HepG2 (cell line): ENCODE data around the gene OBSL1. TPM values are rescaled to one million over a fixed set of nuclear protein-coding genes. Genes with fewer than 3 reads are reported as not detected.

Source experiments
- ATAC-seq: fragments of 200-7000 bp; cut with Tn5 transposase; 3 replicates; pipeline ENCODE4 v1.9.1; 2020; ENCODE audit warnings: mild to moderate bottlenecking, moderate library complexity
- BruUV-seq: library from RNA; stranded (reverse); fragments of 400-500 nt; replicated peaks from 2 replicates; lab custom pipeline; 2021; lab: Mats Ljungman, UMichigan
- CTCF ChIA-PET: fragments of 300-600 bp; formaldehyde crosslinking; extraction: SDS; loops from one replicate; lab custom pipeline; 2021; ENCODE audit warnings: low total read pairs, inconsistent platforms, low intra/inter-chr PET ratio; lab: Yijun Ruan, JAX
- POLR2A ChIA-PET: fragments of 350-600 bp; sonication (Branson Sonifier 250); formaldehyde crosslinking; loops from one replicate; lab custom pipeline; 2020; ENCODE audit warnings: antibody characterized with exemption, inconsistent platforms; lab: Yijun Ruan, JAX
- DNase-seq: peaks from one replicate; pipeline ENCODE4 v3.0.0-alpha.2; 2015; ENCODE audit warnings: low spot score
- FAIRE-seq: peaks from 3 replicates; lab custom pipeline; 2011; peaks lifted over from hg19 to GRCh38; lab: Jason Lieb, UNC
- H2AFZ ChIP-seq: one replicate; pipeline ENCODE4 v1.6.1; 2011; ENCODE audit warnings: low read length, inconsistent platforms
- H3K27ac ChIP-seq: fragments of 300-600 bp; 3 replicates; pipeline ENCODE4 v1.8.0; 2011; ENCODE audit warnings: mixed run types, mild to moderate bottlenecking, mixed read lengths, low read length, inconsistent platforms; ENCODE audit not compliant: insufficient read depth; ENCODE audit errors: extremely low read length
- H3K27me3 ChIP-seq, 2 experiments: fragments of 200-600 bp in 1 of 2; 2 replicates in 1 of 2; 3 replicates in 1 of 2; pipeline versions ENCODE4 v1.6.0 to v1.8.0; 2011; ENCODE audit warnings: low read length in 2 of 2, mild to moderate bottlenecking in 2 of 2, moderate library complexity in 2 of 2, inconsistent platforms in 1 of 2; ENCODE audit not compliant: insufficient read depth in 2 of 2, control insufficient read depth in 1 of 2
- H3K36me3 ChIP-seq, 2 experiments: fragments of 200-600 bp in 1 of 2; replicated peaks in 1 of 2; 2 replicates in 1 of 2; 3 replicates in 1 of 2; pipeline versions ENCODE4 v1.5.1 to v1.8.0; 2011; ENCODE audit warnings: low read length in 2 of 2, inconsistent platforms in 1 of 2; ENCODE audit not compliant: insufficient read depth in 2 of 2, control insufficient read depth in 1 of 2
- H3K4me1 ChIP-seq: 2 replicates; pipeline ENCODE4 v1.5.1; 2012; ENCODE audit warnings: low read length, inconsistent platforms; ENCODE audit not compliant: insufficient read depth
- H3K4me2 ChIP-seq: 2 replicates; pipeline ENCODE4 v1.6.0; 2011; ENCODE audit warnings: low read depth, low read length, inconsistent platforms
- H3K4me3 ChIP-seq, 3 experiments: fragments of 200-600 bp in 1 of 3; sonication (generic), shearing (Covaris generic) in 1 of 3; replicated peaks in 1 of 3; 2 replicates each; pipeline ENCODE4 v1.5.1; 2011 to 2016; ENCODE audit warnings: low read length in 3 of 3, inconsistent platforms in 2 of 3, low read depth in 2 of 3, mild to moderate bottlenecking in 2 of 3, control low read depth in 1 of 3, mixed read lengths in 1 of 3; ENCODE audit not compliant: insufficient read depth in 1 of 3
- H3K79me2 ChIP-seq: one replicate; pipeline ENCODE4 v1.6.1; 2011; ENCODE audit warnings: low read length, inconsistent platforms; ENCODE audit not compliant: insufficient read depth
- H3K9ac ChIP-seq: 2 replicates; pipeline ENCODE4 v1.6.0; 2011; ENCODE audit warnings: mild to moderate bottlenecking, low read depth, low read length, inconsistent platforms; ENCODE audit not compliant: insufficient read depth
- H3K9me3 ChIP-seq: 2 replicates; pipeline ENCODE4 v1.5.1; 2012; ENCODE audit warnings: mild to moderate bottlenecking, low read length
- H4K20me1 ChIP-seq: 2 replicates; pipeline ENCODE4 v1.6.0; 2011; ENCODE audit warnings: inconsistent platforms, mild to moderate bottlenecking, low read length, moderate library complexity; ENCODE audit not compliant: insufficient read depth
- AGO2 ChIP-seq: fragments of 200-400 bp; formaldehyde crosslinking; optimal IDR thresholded peaks from 2 replicates; pipeline ENCODE3; 2017; ENCODE audit warnings: mild to moderate bottlenecking, low read depth, low read length, moderate library complexity
- RBFOX2 ChIP-seq: fragments of 200-400 bp; formaldehyde crosslinking; IDR thresholded peaks from 2 replicates; pipeline ENCODE4 v1.6.1; 2017; ENCODE audit warnings: low read depth, mild to moderate bottlenecking, low read length
- ZFP91 ChIP-seq: sonication (generic); formaldehyde crosslinking; IDR thresholded peaks from 2 replicates; pipeline ENCODE4 v1.9.0; 2022; ENCODE audit warnings: missing genetic modification reagents, mild to moderate bottlenecking, borderline replicate concordance
- ZNF530 ChIP-seq: sonication (generic); formaldehyde crosslinking; IDR thresholded peaks from 2 replicates; pipeline ENCODE4 v1.5.0; 2020; ENCODE audit warnings: low read depth, mild to moderate bottlenecking, missing genetic modification reagents
- WGBS: methylation state at CpG from one replicate; pipeline ENCODE4 v1.1.6; 2017; ENCODE audit warnings: low lambda C conversion rate; 5-methylcytosine and 5-hydroxymethylcytosine counted together
- in situ Hi-C: cut with HindIII; loops from 2 replicates; pipeline ENCODE4 v1.10.0; 2017; ENCODE audit warnings: low pct_unique_long_range_greater_than_20kb; ENCODE audit not compliant: extremely low pct_ligation_motif_present
- intact Hi-C: fragments of 100-400 bp; cut with micrococcal nuclease; formaldehyde crosslinking; loops from one replicate; pipeline ENCODE4 v1.10.0; 2022; ENCODE audit not compliant: unreplicated experiment
- polyA plus RNA-seq, 8 experiments: library from polyadenylated mRNA; depleted of rRNA in 3 of 8; stranded (reverse) in 7 of 8; unstranded in 1 of 8; fragments of >200 nt; fragmentation: Illumina TruSeq in 4 of 8; extraction: Trizol in 4 of 8; gene quantifications; 2 replicates each; pipeline versions ENCODE4 v1.2.1 to v1.2.3, GENCODE V29; 2011 to 2016; ENCODE audit warnings: low read depth in 4 of 8, missing spikeins in 1 of 8, mixed read lengths in 1 of 8; ENCODE audit not compliant: insufficient read depth in 1 of 8
- total RNA-seq, 5 experiments: library from RNA; depleted of rRNA; stranded (reverse); fragments of >200 nt; fragmentation: Illumina TruSeq; extraction: Trizol; gene quantifications; 2 replicates each; pipeline ENCODE4 v1.2.3, GENCODE V29; 2016; ENCODE audit warnings: low read depth in 1 of 5
- TF ChIP-seq, protein P1 (sequence below): sonication (generic); formaldehyde crosslinking; IDR thresholded peaks from 2 replicates; pipeline ENCODE4 v1.5.0; 2020; ENCODE audit warnings: mild to moderate bottlenecking, missing genetic modification reagents

Gene OBSL1
- total and polyA plus RNA-seq, 2 of the 13 experiments (the other 11 are each of a cell fraction or from before 2014, with no cell fraction given): 86.7 to 218 TPM

DNA sequence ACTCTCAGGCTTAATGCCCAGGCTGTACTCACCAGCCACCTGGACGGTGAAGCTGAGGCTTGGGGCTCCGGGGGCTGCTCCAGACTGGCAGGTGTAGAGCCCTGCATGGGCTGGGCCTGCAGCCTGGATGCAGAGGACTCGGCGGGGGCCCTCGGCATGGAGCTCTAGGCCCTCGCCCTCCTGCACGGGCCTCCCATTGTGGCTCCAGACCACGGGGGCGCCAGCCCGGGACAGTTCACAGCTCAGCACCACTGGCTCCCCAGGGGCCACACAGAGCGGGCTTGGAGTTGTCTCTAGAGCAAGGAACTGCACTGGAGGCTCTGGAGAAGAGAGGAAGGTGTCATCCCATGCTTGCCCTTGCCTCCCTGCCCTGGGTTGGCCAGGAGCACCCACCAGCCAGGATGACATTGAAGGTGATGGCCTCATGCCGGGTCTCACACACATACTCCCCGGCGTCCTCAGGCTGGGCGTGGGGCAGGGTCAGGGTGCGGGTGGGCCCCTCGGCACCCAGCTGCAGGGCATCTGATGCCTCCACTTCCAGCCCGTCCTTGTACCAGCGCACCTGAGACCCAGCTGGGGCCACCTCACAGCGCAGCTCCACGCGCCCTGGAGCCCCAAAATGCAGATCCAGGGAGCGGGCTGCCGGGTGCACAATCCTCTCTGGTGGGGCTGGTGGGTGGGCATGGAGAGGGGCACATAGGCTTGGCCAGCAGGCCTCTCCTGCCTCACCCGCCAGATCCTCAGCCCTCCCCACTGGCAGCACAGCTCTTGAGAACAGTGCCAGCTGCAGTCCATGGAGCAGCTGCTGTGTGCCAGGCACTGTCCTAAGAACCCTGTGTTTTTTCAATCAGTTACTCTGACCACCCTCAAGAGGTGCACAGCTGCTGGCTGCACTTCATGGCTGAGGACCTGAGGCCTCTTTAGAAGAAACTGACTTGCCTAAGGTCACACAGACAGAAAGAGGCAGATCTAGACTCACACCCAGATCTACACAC, 13.3 kb downstream of the OBSL1 start:
- no peak overlapping the region for H3K4me3 ChIP-seq
- BruUV-seq: no TSS peak
- no peak overlapping the region for H3K27ac ChIP-seq
- WGBS: 88% methylated on average over 4 of the region's 25 CpGs
- no peaks in the 10 kb centered on the region for H3K9me3 ChIP-seq
- no peaks in the 10 kb centered on the region for H3K79me2 ChIP-seq
- no peak for ATAC-seq
- no peak for FAIRE-seq
- H3K9ac ChIP-seq: no peak overlapping the region
- in situ Hi-C loops (no loop called here), intact Hi-C loops (no loop called here)
- H3K4me1 ChIP-seq: peaks cover 37% of the 10 kb centered on the region
- no peaks in the 10 kb centered on the region for H3K27me3 ChIP-seq
- H4K20me1 ChIP-seq: no peaks in the 10 kb centered on the region
- POLR2A ChIA-PET: interaction anchor here (0.5 kb wide), 1 partner anchor 40 kb away, joined by 3 read pairs; no protein-coding TSS in a partner anchor
- H3K4me2 ChIP-seq: no peak overlapping the region
- H3K36me3 ChIP-seq: peaks cover 2 to 4% of the 10 kb centered on the region in 2 experiments; a peak in 3 of 5 replicates
- no peak for DNase-seq
- peak; percentile 59 for TF ChIP-seq AGO2
- 0 out of 2 replicates have a peak, but pooled peaks have one; percentile 22 for TF ChIP-seq ZFP91 (CRISPR knock-in tag)
- 0 out of 2 replicates have a peak, but pooled peaks have one; percentile 8 for TF ChIP-seq RBFOX2
- TF ChIP-seq, protein P1, sequence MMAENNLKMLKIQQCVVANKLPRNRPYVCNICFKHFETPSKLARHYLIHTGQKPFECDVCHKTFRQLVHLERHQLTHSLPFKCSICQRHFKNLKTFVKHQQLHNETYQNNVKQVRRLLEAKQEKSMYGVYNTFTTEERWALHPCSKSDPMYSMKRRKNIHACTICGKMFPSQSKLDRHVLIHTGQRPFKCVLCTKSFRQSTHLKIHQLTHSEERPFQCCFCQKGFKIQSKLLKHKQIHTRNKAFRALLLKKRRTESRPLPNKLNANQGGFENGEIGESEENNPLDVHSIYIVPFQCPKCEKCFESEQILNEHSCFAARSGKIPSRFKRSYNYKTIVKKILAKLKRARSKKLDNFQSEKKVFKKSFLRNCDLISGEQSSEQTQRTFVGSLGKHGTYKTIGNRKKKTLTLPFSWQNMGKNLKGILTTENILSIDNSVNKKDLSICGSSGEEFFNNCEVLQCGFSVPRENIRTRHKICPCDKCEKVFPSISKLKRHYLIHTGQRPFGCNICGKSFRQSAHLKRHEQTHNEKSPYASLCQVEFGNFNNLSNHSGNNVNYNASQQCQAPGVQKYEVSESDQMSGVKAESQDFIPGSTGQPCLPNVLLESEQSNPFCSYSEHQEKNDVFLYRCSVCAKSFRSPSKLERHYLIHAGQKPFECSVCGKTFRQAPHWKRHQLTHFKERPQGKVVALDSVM (CRISPR knock-in tag): no peak
- no peak for TF ChIP-seq ZNF530 (CRISPR knock-in tag)
- H2AFZ ChIP-seq: no peak overlapping the region
- CTCF ChIA-PET: no interaction called here
